Heart right ventricle (tissue), 16 donors: ENCODE data around the gene INPP5A. TPM values are rescaled to one million over a fixed set of nuclear protein-coding genes. Genes with fewer than 3 reads are reported as not detected.

ENCODE experiments used
- ATAC-seq, 8 donors: fragments of 200-7000 bp; cut with Tn5 transposase; one replicate each; pipeline ENCODE4 v1.9.1; 2020; ENCODE audit warnings: mild to moderate bottlenecking in 8 of 8, moderate library complexity in 8 of 8, moderate number of reproducible peaks in 1 of 8
- DNase-seq, 2 donors: peaks; one replicate each; pipeline ENCODE4 v3.0.0-alpha.2; 2020
- H3K27ac ChIP-seq, 10 donors: fragments of 200-600 bp; sonication (generic) in 2 of 10; one replicate each; pipeline versions ENCODE4 v1.5.0 to v1.8.0; 2020 to 2022; ENCODE audit warnings: mild to moderate bottlenecking in 3 of 10
- H3K27me3 ChIP-seq, 7 donors: fragments of 200-600 bp; one replicate each; pipeline ENCODE4 v1.8.0; 2021 to 2022; ENCODE audit warnings: mild to moderate bottlenecking in 2 of 7
- H3K36me3 ChIP-seq, 9 donors: fragments of 200-600 bp; sonication (generic) in 1 of 9; one replicate each; pipeline versions ENCODE4 v1.5.0 to v1.8.0; 2020 to 2022; ENCODE audit warnings: mild to moderate bottlenecking in 2 of 9
- H3K4me1 ChIP-seq, 9 donors: fragments of 200-600 bp; sonication (generic) in 1 of 9; one replicate each; pipeline versions ENCODE4 v1.5.0 to v1.8.0; 2020 to 2022; ENCODE audit warnings: mild to moderate bottlenecking in 4 of 9
- H3K4me3 ChIP-seq, 10 donors: fragments of 200-600 bp; sonication (generic) in 2 of 10; one replicate each; pipeline versions ENCODE4 v1.5.0 to v1.8.0; 2020 to 2022; ENCODE audit warnings: mild to moderate bottlenecking in 7 of 10, moderate library complexity in 2 of 10
- H3K9me3 ChIP-seq, 11 donors: fragments of 200-600 bp in 10 of 11; sonication (generic) in 2 of 11; one replicate each; pipeline versions ENCODE4 v1.5.0 to v1.8.0; 2013 to 2022; ENCODE audit warnings: mild to moderate bottlenecking in 2 of 11, control low read depth in 1 of 11, moderate library complexity in 1 of 11
- CTCF ChIP-seq, 9 donors: fragments of 200-600 bp; sonication (generic) in 2 of 9; IDR thresholded peaks; one replicate each; pipeline versions ENCODE4 v1.5.0 to v1.8.0; 2021 to 2022; ENCODE audit warnings: antibody characterized with exemption in 9 of 9, mild to moderate bottlenecking in 5 of 9, moderate library complexity in 1 of 9
- WGBS, 2 donors: extraction: QIAGEN DNeasy Blood & Tissue Kit; methylation state at CpG; one replicate each; pipeline ENCODE4 v1.1.7; 2013; ENCODE audit warnings: inconsistent platforms in 1 of 2; 5-methylcytosine and 5-hydroxymethylcytosine counted together
- intact Hi-C, 10 donors: fragments of 100-400 bp; cut with DNase I; formaldehyde crosslinking; loops; one replicate each; pipeline versions ENCODE4 v1.11.1 to v1.14.2; 2022
- polyA plus RNA-seq, 2 donors: library from polyadenylated mRNA; stranded (reverse); fragments of 200-250 nt; gene quantifications; one replicate each; pipeline ENCODE4 v1.2.3, GENCODE V29; 2013
- total RNA-seq, 10 donors: library from RNA; stranded (reverse); fragmentation: NEBNext Ultra II Directional in 3 of 10; extraction: Animal tissue kit (Norgen Biotek cat#: 25700) in 3 of 10; gene quantifications; one replicate each; pipeline versions ENCODE4 v1.2.1 to v1.2.4, GENCODE V29; 2021 to 2023
- donor health status: Arrhythmogenic right ventricular cardiomyopathy.
- donor health status: ischemic (EF 13 %, LVEDD 7.1; RV severe dilation, severe dysfunction).
- donor health status: healthy with polysubstance abuse.
- donor health status: DM: no; HTN: yes; CAD: no.
- donor health status: DM: no; HTN: no; CAD: no.
- donor health status: ischemic (EF 25% LVEDD 6.9; RV normal size, moderate dysfunction).
- donor health status: ischemic (EF 25% LVEDD 5.7; RV mildly dilated, moderate dysfunction).
- donor health status: healthy.
- donor health status: DM: yes; HTN: yes; CAD: no.
- donor health status: Ischemic cardiomyopathy.
- donor health status: ischemic (EF 35%, LVEDD 5.7; RV mildly dilated, moderate dysfunction).
- donor health status: nonischemic (EF 11% LVEDD 7.7; RV severe dilation, severe dysfunction).
- donor health status: DM: yes; HTN: yes; CAD: no.
- donor health status: PGD.
- donor health status: ischemic (EF 29% LVEDD 5.4; RV normal size, mild dysfunction).
- donor health status: nonischemic (EF 23%, LVEDD 6.1; RV moderate dilation, normal function).

Gene INPP5A
- total and polyA plus RNA-seq, 12 donors: 30.4 to 122 (median 106) TPM

GRCh38 chr10:132691711-132692153 lies 154.1 kb downstream of the INPP5A start:
- no peak overlapping the region for H3K4me3 ChIP-seq
- DNase-seq (no peak), ATAC-seq (no peak)
- peaks cover 0 to 13% (median 0%) of the 10 kb centered on the region in 11 donors for H3K9me3 ChIP-seq
- H3K27me3 ChIP-seq: no peaks in the 10 kb centered on the region
- WGBS, 2 donors: 99% methylated on average over 48 of the region's 48 CpGs
- no peak for TF ChIP-seq CTCF (IDR thresholded peaks at IDR 0.05)
- intact Hi-C loops: no loop called here
- no peaks in the 10 kb centered on the region for H3K4me1 ChIP-seq
- H3K36me3 ChIP-seq: peaks cover 0 to 27% (median 8%) of the 10 kb centered on the region in 9 donors
- H3K27ac ChIP-seq: no peak overlapping the region

GRCh38 chr10:132692311-132692710 lies 154.7 kb downstream of the INPP5A start:
- H3K36me3 ChIP-seq: peaks cover 0 to 33% (median 8%) of the 10 kb centered on the region in 9 donors
- H3K4me3 ChIP-seq: no peak overlapping the region
- no peaks in the 10 kb centered on the region for H3K4me1 ChIP-seq
- no peak for DNase-seq
- WGBS, 2 donors: 83 to 91% methylated on average over 2 of the region's 2 CpGs
- H3K9me3 ChIP-seq: peaks cover 0 to 13% (median 0%) of the 10 kb centered on the region in 11 donors
- H3K27me3 ChIP-seq: no peaks in the 10 kb centered on the region
- no peak overlapping the region for H3K27ac ChIP-seq
- no peak for TF ChIP-seq CTCF (IDR thresholded peaks at IDR 0.05)
- ATAC-seq: no peak
- intact Hi-C loops: no loop called here

- TF ChIP-seq CTCF (IDR thresholded peaks at IDR 0.05): no peak
- intact Hi-C loops: no loop called here
- Histone ChIP-seq H3K36me3 (peaks cover 0 to 46% (median 16%) of the 10 kb centered on the region in 9 donors), H3K4me1 (no peaks in the 10 kb centered on the region), H3K9me3 (peaks cover 0 to 13% (median 0%) of the 10 kb centered on the region in 11 donors), H3K4me3 (no peak overlapping the region), H3K27ac (no peak overlapping the region), H3K27me3 (no peaks in the 10 kb centered on the region)
- DNase-seq (no peak), ATAC-seq (no peak)
Observed at GRCh38 chr10:132693676-132694075, 156.1 kb downstream of the INPP5A start.

GRCh38 chr10:132696204-132696603 lies 158.6 kb downstream of the INPP5A start:
- 90 to 92% methylated on average over 2 of the region's 2 CpGs for WGBS, 2 donors

More at GRCh38 chr10:132696204-132696603, 158.6 kb downstream of the INPP5A start:
- no peak for DNase-seq
- no peak for TF ChIP-seq CTCF (IDR thresholded peaks at IDR 0.05)
- Histone ChIP-seq H3K36me3 (peaks cover 0 to 44% (median 15%) of the 10 kb centered on the region in 9 donors), H3K4me3 (no peak overlapping the region), H3K4me1 (peaks cover 0 to 18% (median 10%) of the 10 kb centered on the region in 9 donors), H3K27ac (no peak overlapping the region), H3K27me3 (no peaks in the 10 kb centered on the region), H3K9me3 (peaks cover 0 to 13% (median 0%) of the 10 kb centered on the region in 11 donors)
- ATAC-seq: no peak
- intact Hi-C loops: loop anchor here in 1 of 10 donors (5.0 kb wide), 1 partner anchor 1504 kb away; no protein-coding TSS in a partner anchor
